GM21723 (cell line): Measurements from ENCODE around the gene POLR2L.

ENCODE experiments used
- ATAC-seq: cut with Tn5 transposase; IDR thresholded peaks from one replicate; pipeline ENCODE4 v1.9.1; 2021; ENCODE audit warnings: mild to moderate bottlenecking, moderate library complexity; ENCODE audit not compliant: unreplicated experiment

The POLR2L gene

GRCh38 chr11:797296-798092 lies 44.8 kb downstream of the POLR2L start:
- ATAC-seq: peak; percentile 45

GRCh38 chr11:796565-797295 lies 45.6 kb downstream of the POLR2L start:
- ATAC-seq: no peak

DNA sequence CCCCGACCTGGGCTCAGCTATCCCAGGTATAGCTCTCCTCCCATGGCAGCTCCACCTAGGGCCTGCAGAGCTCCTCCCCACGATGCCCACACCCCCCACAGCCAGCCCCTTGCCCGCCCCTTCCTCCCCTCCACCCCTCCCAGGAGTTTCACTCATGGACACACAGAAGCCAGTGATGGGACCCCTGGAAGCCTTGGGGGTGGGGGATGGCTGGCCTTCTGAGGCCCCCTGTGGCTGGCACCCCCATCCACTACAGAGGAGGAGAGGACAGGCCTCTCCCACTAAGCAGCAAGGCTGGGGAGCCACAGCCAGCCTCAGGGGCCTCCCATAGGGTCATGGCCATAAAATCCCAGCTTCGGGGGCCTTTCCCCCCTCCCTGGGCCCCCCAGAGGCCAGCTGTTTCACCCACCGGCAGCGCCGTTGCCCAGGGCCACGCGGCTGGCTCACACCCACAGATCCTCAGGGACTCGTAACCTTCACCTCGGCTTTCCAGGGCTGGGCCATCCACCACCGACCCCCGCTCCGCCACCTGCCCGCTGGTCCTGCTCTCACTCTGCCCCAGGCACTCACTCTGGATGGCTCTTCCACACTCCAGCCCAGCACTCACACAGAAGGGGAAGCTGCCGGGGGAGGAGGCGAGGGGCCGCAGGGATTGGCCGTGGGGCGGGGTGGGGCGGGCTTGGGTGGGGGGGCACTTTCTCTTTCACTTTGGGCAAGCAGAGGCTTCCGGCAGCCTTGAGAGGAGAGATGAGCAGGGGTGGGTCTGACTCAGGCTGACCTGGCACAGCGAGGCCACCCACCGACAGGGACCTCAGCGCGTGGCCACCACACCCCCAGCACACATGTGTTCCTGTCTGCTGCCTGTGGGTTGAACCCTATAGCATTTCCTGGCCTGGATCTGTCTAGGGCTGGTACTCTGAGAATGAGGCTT lies 46.4 kb downstream of the POLR2L start:
- no peak for ATAC-seq

GRCh38 chr11:794766-795633 lies 47.3 kb downstream of the POLR2L start:
- ATAC-seq: no peak

DNA sequence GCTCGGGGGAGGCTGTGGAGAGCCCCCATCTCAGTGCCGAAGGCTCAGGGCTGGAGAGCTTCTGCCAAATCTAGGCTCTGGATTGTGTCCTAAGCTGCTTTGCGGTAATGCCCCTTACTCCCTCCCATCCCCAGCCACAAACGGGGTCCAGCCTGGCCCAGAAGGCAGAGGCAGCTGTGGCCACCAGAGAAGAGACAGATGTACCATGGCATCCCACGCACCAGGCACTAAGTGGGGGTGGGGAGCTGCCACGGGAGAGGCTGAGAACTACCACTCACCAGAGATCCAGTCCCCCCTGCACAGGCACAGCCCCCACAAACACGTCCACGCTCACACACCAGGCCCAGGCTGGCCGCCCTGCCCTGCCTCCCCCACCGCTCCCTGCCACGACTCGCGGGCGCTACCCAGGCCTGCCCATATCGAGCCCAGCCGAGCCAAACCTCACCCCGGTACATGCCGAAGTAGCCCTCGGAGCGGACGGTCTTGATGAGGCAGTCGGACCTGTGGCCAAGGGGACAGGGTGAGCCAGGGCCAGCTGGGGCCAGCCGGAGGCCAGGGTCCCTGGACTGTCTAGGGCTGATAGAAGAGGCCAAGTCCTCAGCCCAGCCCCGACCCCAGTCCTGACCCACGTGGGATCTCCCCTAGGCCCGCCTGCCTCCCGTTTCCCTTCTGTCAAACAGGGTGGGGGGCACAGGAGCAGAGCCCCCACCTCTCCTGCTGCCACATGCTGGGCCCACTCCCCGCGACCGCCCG lies 48.1 kb downstream of the POLR2L start:
- ATAC-seq: no peak

- ATAC-seq: no peak
Observed at GRCh38 chr11:793556-793955, 48.8 kb downstream of the POLR2L start.

DNA sequence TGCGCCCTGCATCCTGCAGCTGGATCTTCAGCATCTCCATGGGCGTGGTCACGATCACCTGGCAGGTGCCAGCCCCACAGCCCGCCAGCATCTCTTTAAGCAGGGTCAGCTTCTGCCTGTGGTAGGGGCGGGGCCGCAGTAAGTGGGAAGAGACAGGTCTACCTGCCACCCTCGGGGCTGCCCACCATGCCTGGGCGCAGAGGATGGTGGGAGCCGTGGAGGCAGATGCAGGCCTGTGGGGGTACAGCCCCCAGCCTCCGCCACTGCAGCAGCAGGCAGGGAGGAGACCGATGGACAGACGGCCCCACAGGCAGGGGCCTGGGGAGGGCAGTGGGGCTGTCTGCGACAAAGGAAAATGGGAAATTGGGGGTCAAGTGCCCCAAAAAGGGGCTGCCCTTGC lies 49.5 kb downstream of the POLR2L start:
- ATAC-seq: no peak

GRCh38 chr11:792535-792821 lies 49.9 kb downstream of the POLR2L start:
- no peak for ATAC-seq

DNA sequence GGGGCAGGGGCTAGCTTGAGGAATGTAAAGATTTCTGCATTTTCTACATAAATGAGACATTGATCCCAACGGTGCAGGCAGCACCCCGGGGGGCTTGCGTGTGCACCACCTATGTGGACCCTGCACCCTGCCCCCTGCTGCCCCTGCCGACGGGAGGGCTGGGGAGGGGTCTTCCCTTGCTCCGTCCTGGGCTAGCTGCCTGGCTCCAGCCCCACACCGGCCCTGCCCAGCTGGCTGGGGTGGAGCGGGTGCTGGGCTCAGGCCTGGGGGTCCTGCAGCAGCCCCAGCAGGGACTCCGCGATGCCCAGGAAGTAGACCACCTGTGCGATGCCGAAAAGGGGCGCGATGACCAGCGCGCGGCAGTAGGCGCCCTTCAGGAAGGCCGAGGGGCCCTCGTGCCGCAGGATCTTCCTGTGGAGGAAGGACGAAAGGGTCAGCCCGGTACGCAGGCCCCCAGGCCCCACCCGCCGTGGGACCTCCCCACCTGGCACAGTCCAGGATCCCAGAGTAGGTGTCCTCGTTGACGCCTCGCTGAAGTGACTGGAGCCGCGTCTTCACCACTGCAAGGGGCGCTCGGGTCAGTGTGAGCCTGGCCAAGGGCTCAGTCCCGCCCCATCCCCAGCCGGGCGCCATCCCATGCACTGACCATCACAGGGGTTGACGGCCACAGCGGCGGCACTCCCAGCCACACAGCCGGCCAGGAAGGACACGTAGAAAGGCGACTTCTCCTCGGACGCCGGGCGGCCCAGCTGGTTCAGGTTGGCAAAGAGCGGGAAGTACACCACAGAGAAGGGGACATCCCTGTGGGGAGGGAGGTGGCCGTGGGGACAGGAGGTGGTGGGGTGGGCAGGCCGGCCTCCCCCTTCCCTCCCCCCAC lies 50.4 kb downstream of the POLR2L start:
- ATAC-seq: no peak

GRCh38 chr11:790721-791564 lies 51.4 kb downstream of the POLR2L start:
- no peak for ATAC-seq

DNA sequence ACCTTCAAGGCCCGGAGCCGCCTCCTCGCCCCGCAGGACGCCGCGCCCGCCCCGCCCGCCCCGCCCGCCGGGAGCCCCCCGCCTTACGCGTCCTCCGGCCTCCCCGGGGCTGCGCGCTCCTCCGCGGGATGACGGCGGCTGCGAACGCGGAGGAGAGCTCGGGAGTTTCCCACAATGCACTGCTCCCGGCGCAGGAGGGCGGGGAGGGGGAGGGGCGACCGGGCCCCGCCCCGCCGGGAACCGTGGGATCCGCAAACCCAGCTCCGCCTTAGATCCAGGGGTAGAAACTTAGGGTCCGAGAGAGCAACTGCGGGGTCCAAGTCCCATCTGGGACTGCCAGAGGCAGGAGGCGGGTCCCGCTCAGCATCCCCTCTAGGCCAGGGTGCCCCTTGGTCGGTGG lies 52.4 kb downstream of the POLR2L start, which contains the start of gene CEND1:
TSS of gene CEND1 (minus strand) at position 148 of the 400 bp plus-strand sequence. CDS start 1,514 bp downstream, outside the sequence.
- ATAC-seq: no peak
